OCI-LY7 (cell line): ENCODE measurements around the gene MARK3. TPM values are rescaled to one million over a fixed set of nuclear protein-coding genes. Genes with fewer than 3 reads are reported as not detected.

Source experiments
- BruUV-seq: library from RNA; stranded (reverse); fragments of 400-500 nt; replicated peaks from 2 replicates; lab custom pipeline; 2021; lab: Mats Ljungman, UMichigan
- CTCF ChIA-PET: fragments of 300-600 bp; sonication (Branson Sonifier 250); formaldehyde crosslinking; loops from one replicate; lab custom pipeline; 2022; ENCODE audit warnings: antibody characterized with exemption; ENCODE audit not compliant: unreplicated experiment; lab: Charles Lee
- POLR2A ChIA-PET: fragments of 300-600 bp; sonication (Branson Sonifier 250); formaldehyde crosslinking; loops from one replicate; lab custom pipeline; 2022; ENCODE audit warnings: antibody characterized with exemption; lab: Charles Lee
- DNase-seq: peaks from one replicate; pipeline ENCODE4 v3.0.0-alpha.2; 2015; ENCODE audit warnings: low spot score
- H2AFZ ChIP-seq: fragments of 200-600 bp; sonication (generic), shearing (Covaris generic); 2 replicates; pipeline ENCODE4 v1.6.1; 2014; ENCODE audit warnings: mild to moderate bottlenecking, antibody characterized with exemption, low read length, moderate library complexity
- H3K27ac ChIP-seq: fragments of 200-600 bp; sonication (generic); 2 replicates; pipeline ENCODE4 v1.5.1; 2014; ENCODE audit warnings: mixed run types, low read depth, mild to moderate bottlenecking, moderate library complexity, low read length, inconsistent platforms; ENCODE audit not compliant: poor library complexity, severe bottlenecking
- H3K36me3 ChIP-seq: fragments of 200-600 bp; sonication (generic); 2 replicates; pipeline ENCODE4 v1.6.1; 2014; ENCODE audit warnings: mild to moderate bottlenecking, antibody characterized with exemption, low read length, moderate library complexity, mixed read lengths; ENCODE audit not compliant: insufficient read depth
- H3K4me1 ChIP-seq: fragments of 200-600 bp; sonication (generic); 2 replicates; pipeline ENCODE4 v1.5.1; 2014; ENCODE audit warnings: mild to moderate bottlenecking, low read length; ENCODE audit not compliant: insufficient read depth, poor library complexity, severe bottlenecking
- H3K4me2 ChIP-seq: fragments of 200-600 bp; sonication (generic); 2 replicates; pipeline ENCODE4 v1.6.1; 2014; ENCODE audit warnings: mild to moderate bottlenecking, low read length
- H3K4me3 ChIP-seq: fragments of 200-600 bp; sonication (generic); 2 replicates; pipeline ENCODE4 v1.5.1; 2014; ENCODE audit warnings: mild to moderate bottlenecking, low read depth, low read length; ENCODE audit not compliant: poor library complexity, severe bottlenecking
- H3K79me2 ChIP-seq: fragments of 200-600 bp; sonication (generic); 2 replicates; pipeline ENCODE4 v1.6.1; 2016; ENCODE audit warnings: low read depth, mild to moderate bottlenecking, low read length, moderate library complexity, mixed read lengths; ENCODE audit not compliant: insufficient read depth
- H3K9me2 ChIP-seq: fragments of 200-600 bp; sonication (generic); 2 replicates; pipeline ENCODE4 v1.6.1; 2016; ENCODE audit warnings: mild to moderate bottlenecking, low read length, mixed read lengths; ENCODE audit not compliant: insufficient read depth
- H3K9me3 ChIP-seq: fragments of 200-600 bp; sonication (generic); 2 replicates; pipeline ENCODE4 v1.6.1; 2014; ENCODE audit warnings: mild to moderate bottlenecking, mixed run types, low read length, mixed read lengths
- H4K20me1 ChIP-seq: fragments of 200-600 bp; sonication (generic); 2 replicates; pipeline ENCODE4 v1.6.1; 2014; ENCODE audit warnings: mild to moderate bottlenecking, antibody characterized with exemption, low read length, moderate library complexity, mixed read lengths; ENCODE audit not compliant: insufficient read depth
- CTCF ChIP-seq: fragments of 200-600 bp; sonication (generic); conservative IDR thresholded peaks from 2 replicates; pipeline ENCODE4 v1.5.1; 2014; ENCODE audit warnings: mild to moderate bottlenecking, antibody characterized with exemption, low read length, moderate library complexity, mixed read lengths
- EZH2phosphoT487 ChIP-seq: fragments of 200-600 bp; sonication (generic); IDR thresholded peaks from 2 replicates; pipeline ENCODE4 v1.6.1; 2018; ENCODE audit warnings: low read depth, borderline replicate concordance, mild to moderate bottlenecking, mixed run types, antibody characterized with exemption, low read length, moderate library complexity, mixed read lengths
- intact Hi-C: fragments of 100-400 bp; cut with micrococcal nuclease; formaldehyde crosslinking; loops from one replicate; pipeline ENCODE4 v1.10.0; 2022; ENCODE audit not compliant: unreplicated experiment
- total RNA-seq, 2 experiments: library from RNA; depleted of rRNA in 1 of 2; stranded (reverse); fragments of >200 nt in 1 of 2; shearing (Covaris generic) in 1 of 2; gene quantifications; 2 replicates each; pipeline ENCODE4 v1.2.3, GENCODE V29; 2014 to 2022

Gene MARK3
- total RNA-seq, 2 experiments from 2014 or later = 70.8 to 83.6 TPM

- peaks cover 100% of the 10 kb centered on the region for H3K79me2 ChIP-seq
- H2AFZ ChIP-seq = no peak overlapping the region
- no peaks in the 10 kb centered on the region; the same call in 1 of the 2 replicates for H3K9me3 ChIP-seq
- TF ChIP-seq EZH2phosphoT487 = no peak
- TF ChIP-seq CTCF = no peak
- no peak for DNase-seq
- H3K27ac ChIP-seq = no peak overlapping the region
- H3K4me2 ChIP-seq = no peak overlapping the region
- intact Hi-C loops = no loop called here
- H3K4me1 ChIP-seq = peaks cover 32% of the 10 kb centered on the region
- ChIA-PET POLR2A (no interaction called here), CTCF (no interaction called here)
- no TSS peak for BruUV-seq
- peaks cover 4% of the 10 kb centered on the region; the same call in 1 of the 2 replicates for H3K36me3 ChIP-seq
- no peaks in the 10 kb centered on the region for H3K9me2 ChIP-seq
- H3K4me3 ChIP-seq = no peak overlapping the region
- peaks cover 43% of the 10 kb centered on the region for H4K20me1 ChIP-seq
These were observed 10.0 kb downstream of the MARK3 start for GRCh38 chr14:103395244-103395643.

- no peak for TF ChIP-seq EZH2phosphoT487
- TF ChIP-seq CTCF = no peak
- Histone ChIP-seq H3K9me2 (no peaks in the 10 kb centered on the region), H3K4me3 (no peak overlapping the region), H3K4me2 (no peak overlapping the region), H3K36me3 (peaks cover 4% of the 10 kb centered on the region; the same call in 1 of the 2 replicates), H3K4me1 (peaks cover 36% of the 10 kb centered on the region), H3K27ac (no peak overlapping the region), H3K9me3 (no peaks in the 10 kb centered on the region; the same call in 1 of the 2 replicates), H3K79me2 (peaks cover 100% of the 10 kb centered on the region), H4K20me1 (peaks cover 50% of the 10 kb centered on the region), H2AFZ (no peak overlapping the region)
- ChIA-PET CTCF (no interaction called here), POLR2A (interaction anchor here (1.0 to 1.5 kb wide), 3 partner anchors 12 to 83 kb away, joined by 3 to 4 read pairs (median 3); no protein-coding TSS in a partner anchor)
- BruUV-seq = no TSS peak
- no peak for DNase-seq
- intact Hi-C loops = no loop called here
These were observed 11.2 kb downstream of the MARK3 start for GRCh38 chr14:103396463-103396862.

- Histone ChIP-seq H3K4me3 (no peak overlapping the region), H3K79me2 (peaks cover 98% of the 10 kb centered on the region), H4K20me1 (peaks cover 59% of the 10 kb centered on the region), H3K36me3 (peaks cover 4% of the 10 kb centered on the region; the same call in 1 of the 2 replicates), H3K9me3 (no peaks in the 10 kb centered on the region; the same call in 1 of the 2 replicates), H3K4me1 (peaks cover 42% of the 10 kb centered on the region), H3K4me2 (no peak overlapping the region), H3K9me2 (no peaks in the 10 kb centered on the region), H3K27ac (no peak overlapping the region), H2AFZ (no peak overlapping the region)
- ChIA-PET POLR2A (no interaction called here), CTCF (no interaction called here)
- no TSS peak for BruUV-seq
- DNase-seq = no peak
- intact Hi-C loops = no loop called here
- TF ChIP-seq EZH2phosphoT487 = no peak
- no peak for TF ChIP-seq CTCF
These were observed 13.4 kb downstream of the MARK3 start for GRCh38 chr14:103398427-103399195.
